NB4 (cell line): ENCODE measurements around the gene KLK13.

ENCODE experiments used
- POLR2A ChIP-seq: IDR thresholded peaks from 2 replicates; pipeline ENCODE4 v1.6.1; 2011; ENCODE audit warnings: mild to moderate bottlenecking; ENCODE audit not compliant: insufficient read length; ENCODE audit errors: extremely low read depth
- TF ChIP-seq, protein P1 (sequence below): IDR thresholded peaks from one replicate; pipeline ENCODE4 v1.5.1; 2012; ENCODE audit warnings: low read depth, low read length

DNA sequence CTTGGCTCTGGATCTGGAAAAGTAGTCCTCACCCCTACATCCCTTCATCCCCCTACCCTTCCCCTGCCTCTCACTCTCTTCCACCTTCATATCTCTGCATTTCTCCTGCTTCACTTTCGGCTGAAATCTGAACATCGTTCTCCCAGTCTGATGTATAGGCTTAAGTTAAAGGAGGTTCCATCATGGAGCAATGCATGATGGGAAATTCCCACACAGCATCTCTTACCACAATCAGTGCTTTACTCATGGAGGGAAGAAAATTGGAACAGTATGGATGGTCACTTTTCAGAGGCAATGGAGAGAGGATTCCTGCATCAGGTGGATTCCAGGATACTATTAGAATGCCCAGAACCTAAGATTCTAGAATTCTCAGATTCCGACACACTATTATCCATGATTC, 57.4 kb downstream of the KLK13 start:
- TF ChIP-seq, protein P1, sequence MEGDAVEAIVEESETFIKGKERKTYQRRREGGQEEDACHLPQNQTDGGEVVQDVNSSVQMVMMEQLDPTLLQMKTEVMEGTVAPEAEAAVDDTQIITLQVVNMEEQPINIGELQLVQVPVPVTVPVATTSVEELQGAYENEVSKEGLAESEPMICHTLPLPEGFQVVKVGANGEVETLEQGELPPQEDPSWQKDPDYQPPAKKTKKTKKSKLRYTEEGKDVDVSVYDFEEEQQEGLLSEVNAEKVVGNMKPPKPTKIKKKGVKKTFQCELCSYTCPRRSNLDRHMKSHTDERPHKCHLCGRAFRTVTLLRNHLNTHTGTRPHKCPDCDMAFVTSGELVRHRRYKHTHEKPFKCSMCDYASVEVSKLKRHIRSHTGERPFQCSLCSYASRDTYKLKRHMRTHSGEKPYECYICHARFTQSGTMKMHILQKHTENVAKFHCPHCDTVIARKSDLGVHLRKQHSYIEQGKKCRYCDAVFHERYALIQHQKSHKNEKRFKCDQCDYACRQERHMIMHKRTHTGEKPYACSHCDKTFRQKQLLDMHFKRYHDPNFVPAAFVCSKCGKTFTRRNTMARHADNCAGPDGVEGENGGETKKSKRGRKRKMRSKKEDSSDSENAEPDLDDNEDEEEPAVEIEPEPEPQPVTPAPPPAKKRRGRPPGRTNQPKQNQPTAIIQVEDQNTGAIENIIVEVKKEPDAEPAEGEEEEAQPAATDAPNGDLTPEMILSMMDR, result no peak
- no peak for TF ChIP-seq POLR2A
